C4-2B (cell line): ENCODE measurements around the gene MTURN.

Experiments used
- ZFX ChIP-seq: fragments of 450-650 bp; IDR thresholded peaks from 2 replicates; pipeline ENCODE4 v1.6.1; 2017
- TF ChIP-seq, protein P1 (sequence below): fragments of 450-650 bp; conservative IDR thresholded peaks from 2 replicates; pipeline ENCODE4 v1.5.1; 2017; ENCODE audit warnings: mild to moderate bottlenecking

- TF ChIP-seq, protein P1, sequence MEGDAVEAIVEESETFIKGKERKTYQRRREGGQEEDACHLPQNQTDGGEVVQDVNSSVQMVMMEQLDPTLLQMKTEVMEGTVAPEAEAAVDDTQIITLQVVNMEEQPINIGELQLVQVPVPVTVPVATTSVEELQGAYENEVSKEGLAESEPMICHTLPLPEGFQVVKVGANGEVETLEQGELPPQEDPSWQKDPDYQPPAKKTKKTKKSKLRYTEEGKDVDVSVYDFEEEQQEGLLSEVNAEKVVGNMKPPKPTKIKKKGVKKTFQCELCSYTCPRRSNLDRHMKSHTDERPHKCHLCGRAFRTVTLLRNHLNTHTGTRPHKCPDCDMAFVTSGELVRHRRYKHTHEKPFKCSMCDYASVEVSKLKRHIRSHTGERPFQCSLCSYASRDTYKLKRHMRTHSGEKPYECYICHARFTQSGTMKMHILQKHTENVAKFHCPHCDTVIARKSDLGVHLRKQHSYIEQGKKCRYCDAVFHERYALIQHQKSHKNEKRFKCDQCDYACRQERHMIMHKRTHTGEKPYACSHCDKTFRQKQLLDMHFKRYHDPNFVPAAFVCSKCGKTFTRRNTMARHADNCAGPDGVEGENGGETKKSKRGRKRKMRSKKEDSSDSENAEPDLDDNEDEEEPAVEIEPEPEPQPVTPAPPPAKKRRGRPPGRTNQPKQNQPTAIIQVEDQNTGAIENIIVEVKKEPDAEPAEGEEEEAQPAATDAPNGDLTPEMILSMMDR = no peak
- no peak for TF ChIP-seq ZFX
Observed at GRCh38 chr7:30206491-30206890, 71.7 kb downstream of the MTURN start.
